ENCODE results near the gene SLC12A8.

SLC12A8 gene

DNA sequence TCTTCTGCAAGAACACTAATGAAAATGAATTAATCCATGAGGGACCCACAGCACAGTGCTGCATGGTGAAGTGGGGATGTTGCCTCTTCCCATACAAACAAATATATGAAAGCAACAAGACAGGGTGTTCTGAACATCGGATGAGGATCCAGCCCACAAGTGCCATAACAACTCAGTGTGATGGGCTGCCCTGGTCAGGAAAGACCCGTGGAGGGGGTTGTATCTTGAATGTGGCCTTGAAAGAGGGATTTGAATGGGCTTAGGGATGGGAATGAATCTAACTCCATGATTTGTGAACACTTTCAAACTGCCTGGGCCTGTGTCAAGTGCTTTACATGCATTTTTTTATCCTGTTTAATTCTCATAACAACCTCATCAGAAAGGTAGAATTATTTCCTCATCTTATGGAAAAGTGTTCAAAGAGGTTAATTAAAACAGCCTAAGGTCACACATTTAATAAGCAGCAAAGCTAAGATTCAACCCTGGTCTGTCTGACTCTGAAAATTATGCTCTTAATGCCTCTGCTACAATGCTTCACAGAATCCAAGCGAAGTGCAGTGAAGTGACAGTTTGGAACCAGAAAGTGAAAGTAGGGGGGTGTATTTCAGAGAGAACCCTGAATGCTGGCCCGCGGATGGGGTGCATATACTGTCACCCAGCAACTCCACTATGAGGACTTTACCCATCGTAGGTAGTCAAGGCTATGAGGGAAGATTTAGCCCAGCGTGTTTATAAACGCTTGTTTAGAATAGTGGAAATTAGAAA is 91.1 kb downstream of the SLC12A8 start:
- H3K36me3 ChIP-seq (ENCODE audit: control insufficient read depth, insufficient read depth, low read length), result no peaks in the 10 kb centered on the region
- no peak overlapping the region for H3K4me3 ChIP-seq (ENCODE audit: extremely low read depth, insufficient read depth, low read length, poor library complexity, severe bottlenecking)
- no peaks in the 10 kb centered on the region for H3K9me3 ChIP-seq (ENCODE audit: control insufficient read depth, low read length)
- peaks cover 48% of the 10 kb centered on the region for H3K4me1 ChIP-seq (ENCODE audit: control insufficient read depth, insufficient read depth, low read length, poor library complexity, severe bottlenecking)
- whole genome bisulfite sequencing, 2 experiments (ENCODE audit: insufficient coverage in 2 of 2), result 73 to 84% methylated on average over 4 to 7 of the region's 8 CpGs
- H3K27ac ChIP-seq (ENCODE audit: low read depth, low read length, severe bottlenecking), result peak overlapping the region; percentile 32

DNA sequence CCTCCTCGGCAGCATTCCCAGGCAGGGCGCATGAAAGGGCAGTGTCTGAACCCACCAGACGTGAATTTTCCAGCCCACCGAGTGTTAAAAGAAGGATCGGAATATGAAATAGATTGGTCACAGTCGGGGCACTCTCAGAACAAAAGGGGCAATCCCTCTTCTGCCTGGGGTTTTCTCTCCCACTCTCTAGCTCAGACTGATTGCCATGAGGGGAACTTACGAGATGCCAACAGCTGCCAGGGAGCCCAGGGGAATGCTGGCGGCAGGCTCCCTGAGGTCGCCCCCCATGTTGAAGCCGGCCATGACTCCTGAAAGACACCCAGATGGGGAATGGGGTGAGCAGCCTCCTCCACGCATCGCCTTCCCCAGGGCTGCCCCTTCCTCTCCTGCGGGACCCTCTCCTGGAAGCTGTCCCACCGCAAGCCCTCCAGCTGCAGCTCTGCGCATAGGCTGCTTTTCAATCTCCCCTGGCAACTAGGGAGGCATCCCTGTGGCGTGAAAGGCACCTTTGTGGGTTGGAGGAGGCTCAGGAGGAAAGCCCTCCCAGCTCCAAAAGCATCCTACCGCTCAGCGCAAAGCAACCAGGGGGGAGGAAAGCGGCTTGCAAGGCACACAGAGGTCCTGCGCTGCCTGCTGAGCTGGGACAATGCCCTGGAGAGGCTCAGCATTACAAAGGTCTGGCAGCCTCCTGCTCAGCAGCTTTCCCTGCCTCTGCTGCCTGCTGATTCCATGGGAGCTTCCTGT is 92.0 kb downstream of the SLC12A8 start:
- Histone ChIP-seq H3K9me3 (ENCODE audit: control insufficient read depth, low read length) (no peaks in the 10 kb centered on the region), H3K36me3 (ENCODE audit: control insufficient read depth, insufficient read depth, low read length) (no peaks in the 10 kb centered on the region), H3K4me1 (ENCODE audit: control insufficient read depth, insufficient read depth, low read length, poor library complexity, severe bottlenecking) (peaks cover 46% of the 10 kb centered on the region), H3K27ac (ENCODE audit: low read depth, low read length, severe bottlenecking) (peak overlapping the region; percentile 32), H3K4me3 (ENCODE audit: extremely low read depth, insufficient read depth, low read length, poor library complexity, severe bottlenecking) (peak overlapping the region; percentile 1)
- WGBS, 2 experiments (ENCODE audit: insufficient coverage in 2 of 2), result 6 to 16% methylated on average over 10 to 14 of the region's 20 CpGs

GRCh38 chr3:125119752-125120378 is 92.7 kb downstream of the SLC12A8 start:
- 10 to 32% methylated on average over 4 to 7 of the region's 11 CpGs for WGBS, 2 experiments (ENCODE audit: insufficient coverage in 2 of 2)
- no peaks in the 10 kb centered on the region for H3K9me3 ChIP-seq (ENCODE audit: control insufficient read depth, low read length)
- H3K36me3 ChIP-seq (ENCODE audit: control insufficient read depth, insufficient read depth, low read length), result no peaks in the 10 kb centered on the region
- peak overlapping the region; percentile 1 for H3K4me3 ChIP-seq (ENCODE audit: extremely low read depth, insufficient read depth, low read length, poor library complexity, severe bottlenecking)
- H3K4me1 ChIP-seq (ENCODE audit: control insufficient read depth, insufficient read depth, low read length, poor library complexity, severe bottlenecking), result peaks cover 47% of the 10 kb centered on the region
- no peak overlapping the region for H3K27ac ChIP-seq (ENCODE audit: low read depth, low read length, severe bottlenecking)

GRCh38 chr3:125118600-125118999 is 93.9 kb downstream of the SLC12A8 start:
- no peaks in the 10 kb centered on the region for H3K9me3 ChIP-seq (ENCODE audit: control insufficient read depth, low read length)
- H3K36me3 ChIP-seq (ENCODE audit: control insufficient read depth, insufficient read depth, low read length), result no peaks in the 10 kb centered on the region
- H3K4me3 ChIP-seq (ENCODE audit: extremely low read depth, insufficient read depth, low read length, poor library complexity, severe bottlenecking), result no peak overlapping the region
- WGBS, 2 experiments (ENCODE audit: insufficient coverage in 2 of 2), result 97 to 100% methylated on average over 1 to 7 of the region's 8 CpGs
- no peak overlapping the region for H3K27ac ChIP-seq (ENCODE audit: low read depth, low read length, severe bottlenecking)
- H3K4me1 ChIP-seq (ENCODE audit: control insufficient read depth, insufficient read depth, low read length, poor library complexity, severe bottlenecking), result peaks cover 43% of the 10 kb centered on the region

DNA sequence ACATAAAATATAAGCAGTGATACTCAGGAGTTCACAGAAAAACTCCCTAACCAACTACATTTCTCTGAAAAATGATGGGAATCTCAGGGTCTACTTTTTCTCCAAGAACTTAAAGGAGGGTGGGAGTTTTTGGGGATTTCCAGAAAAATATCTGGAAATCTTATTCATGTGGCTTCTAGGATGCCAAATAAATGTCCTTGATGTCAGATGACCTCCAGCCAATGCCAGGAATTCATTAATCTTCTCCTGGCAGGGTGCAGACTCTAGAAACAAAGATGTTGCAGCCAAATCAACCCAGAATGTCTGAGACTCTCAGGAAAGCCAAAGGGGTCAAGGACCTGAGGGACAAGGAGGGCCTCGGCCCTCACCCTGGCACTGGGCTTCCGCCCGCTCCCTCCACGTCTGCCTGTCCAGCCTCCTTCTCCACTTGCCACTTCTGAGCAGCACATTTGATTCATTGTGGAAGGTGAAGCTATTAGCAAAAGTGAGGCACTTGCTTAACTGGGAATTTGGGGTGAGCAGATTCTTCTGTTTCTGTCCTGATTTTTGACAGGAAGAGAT is 94.8 kb downstream of the SLC12A8 start:
- H3K9me3 ChIP-seq (ENCODE audit: control insufficient read depth, low read length), result no peaks in the 10 kb centered on the region
- no peak overlapping the region for H3K4me3 ChIP-seq (ENCODE audit: extremely low read depth, insufficient read depth, low read length, poor library complexity, severe bottlenecking)
- 92 to 95% methylated on average over 4 of the region's 4 CpGs for WGBS, 2 experiments (ENCODE audit: insufficient coverage in 2 of 2)
- H3K27ac ChIP-seq (ENCODE audit: low read depth, low read length, severe bottlenecking), result no peak overlapping the region
- H3K36me3 ChIP-seq (ENCODE audit: control insufficient read depth, insufficient read depth, low read length), result no peaks in the 10 kb centered on the region
- peaks cover 38% of the 10 kb centered on the region for H3K4me1 ChIP-seq (ENCODE audit: control insufficient read depth, insufficient read depth, low read length, poor library complexity, severe bottlenecking)

- no peak overlapping the region for H3K27ac ChIP-seq (ENCODE audit: low read depth, low read length, severe bottlenecking)
Measured at GRCh38 chr3:125116311-125117080, 96.1 kb downstream of the SLC12A8 start.

DNA sequence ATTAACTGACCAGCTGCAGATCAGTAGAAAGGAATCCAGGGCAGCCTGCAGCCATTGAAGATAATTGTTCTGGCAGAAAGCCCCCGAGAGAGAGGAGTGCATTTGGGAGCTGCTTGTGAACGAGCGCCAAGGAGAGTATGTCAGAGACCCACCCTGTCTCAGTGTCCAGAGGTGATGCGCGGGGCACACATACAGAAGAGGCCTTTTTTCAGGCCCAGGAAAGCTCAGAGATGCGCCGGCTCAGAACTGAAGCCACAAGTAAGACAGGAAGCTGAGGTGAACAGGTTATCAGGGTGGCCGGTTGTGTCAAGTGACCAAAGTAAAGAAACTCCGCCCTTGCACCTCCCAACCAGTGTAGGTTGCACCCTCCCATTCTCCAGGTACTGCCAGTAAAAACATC is 96.9 kb downstream of the SLC12A8 start:
- no peaks in the 10 kb centered on the region for H3K9me3 ChIP-seq (ENCODE audit: control insufficient read depth, low read length)
- no peaks in the 10 kb centered on the region for H3K36me3 ChIP-seq (ENCODE audit: control insufficient read depth, insufficient read depth, low read length)
- H3K27ac ChIP-seq (ENCODE audit: low read depth, low read length, severe bottlenecking), result no peak overlapping the region
- peaks cover 31% of the 10 kb centered on the region for H3K4me1 ChIP-seq (ENCODE audit: control insufficient read depth, insufficient read depth, low read length, poor library complexity, severe bottlenecking)
- no peak overlapping the region for H3K4me3 ChIP-seq (ENCODE audit: extremely low read depth, insufficient read depth, low read length, poor library complexity, severe bottlenecking)
- 87 to 93% methylated on average over 6 to 7 of the region's 9 CpGs for WGBS, 2 experiments (ENCODE audit: insufficient coverage in 2 of 2)

More at GRCh38 chr3:125116311-125117080, 96.1 kb downstream of the SLC12A8 start:
- no peak overlapping the region for H3K4me3 ChIP-seq (ENCODE audit: extremely low read depth, insufficient read depth, low read length, poor library complexity, severe bottlenecking)
- H3K36me3 ChIP-seq (ENCODE audit: control insufficient read depth, insufficient read depth, low read length), result no peaks in the 10 kb centered on the region
- 75 to 76% methylated on average over 4 to 5 of the region's 6 CpGs for WGBS, 2 experiments (ENCODE audit: insufficient coverage in 2 of 2)
- H3K9me3 ChIP-seq (ENCODE audit: control insufficient read depth, low read length), result no peaks in the 10 kb centered on the region
- H3K4me1 ChIP-seq (ENCODE audit: control insufficient read depth, insufficient read depth, low read length, poor library complexity, severe bottlenecking), result peaks cover 35% of the 10 kb centered on the region

DNA sequence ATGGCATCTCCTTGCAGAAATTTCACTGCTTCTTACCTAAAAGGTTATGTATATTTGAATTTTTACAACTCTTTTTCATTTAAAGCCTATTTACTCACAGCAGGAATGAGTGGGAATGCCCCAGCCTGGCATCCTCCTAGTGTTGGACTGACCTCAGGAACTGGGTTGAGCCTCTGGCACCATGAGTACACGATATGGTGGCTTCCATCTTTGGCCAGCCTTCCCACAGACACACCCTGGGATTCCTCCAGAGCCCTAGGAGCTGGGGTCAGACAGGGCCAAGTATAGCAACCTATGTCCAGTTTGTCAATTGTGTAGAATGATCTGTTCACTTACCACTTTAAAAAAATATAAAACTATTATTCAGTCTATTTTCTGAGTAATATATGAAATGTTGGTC is 99.6 kb downstream of the SLC12A8 start:
- 100% methylated on average over 1 of the region's 1 CpG for WGBS, 2 experiments (ENCODE audit: insufficient coverage in 2 of 2)
- Histone ChIP-seq H3K9me3 (ENCODE audit: control insufficient read depth, low read length) (no peaks in the 10 kb centered on the region), H3K27ac (ENCODE audit: low read depth, low read length, severe bottlenecking) (no peak overlapping the region), H3K4me3 (ENCODE audit: extremely low read depth, insufficient read depth, low read length, poor library complexity, severe bottlenecking) (no peak overlapping the region), H3K36me3 (ENCODE audit: control insufficient read depth, insufficient read depth, low read length) (no peaks in the 10 kb centered on the region), H3K4me1 (ENCODE audit: control insufficient read depth, insufficient read depth, low read length, poor library complexity, severe bottlenecking) (peaks cover 37% of the 10 kb centered on the region)

DNA sequence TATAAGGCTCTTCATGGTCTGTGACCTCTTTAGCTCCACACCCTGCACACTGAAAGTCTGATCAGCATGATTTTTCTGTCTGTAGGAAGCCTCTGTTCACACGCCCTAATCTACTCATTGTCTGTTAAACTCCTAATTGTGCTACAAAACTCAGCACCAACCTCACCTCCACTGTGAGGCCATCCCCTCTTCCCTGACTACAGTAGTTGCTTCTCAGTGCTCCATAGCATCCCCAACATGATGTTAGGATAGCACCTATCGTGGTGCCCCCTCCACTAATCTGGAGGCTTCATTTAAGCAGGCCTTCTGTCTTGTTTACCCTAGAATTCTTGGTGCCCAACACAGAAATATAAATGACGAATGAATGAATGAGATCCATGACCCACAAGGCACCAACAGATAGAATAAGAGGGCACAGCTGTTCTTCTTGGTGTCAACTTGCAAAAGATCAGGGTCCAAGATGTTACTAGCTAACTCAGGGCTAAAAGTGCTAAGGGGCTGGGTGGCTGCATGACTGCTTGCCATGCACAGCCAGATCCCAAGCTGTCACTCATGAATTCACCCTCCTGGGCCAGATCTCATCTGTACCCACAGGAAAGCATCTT is 101.6 kb downstream of the SLC12A8 start:
- Histone ChIP-seq H3K27ac (ENCODE audit: low read depth, low read length, severe bottlenecking) (no peak overlapping the region), H3K36me3 (ENCODE audit: control insufficient read depth, insufficient read depth, low read length) (no peaks in the 10 kb centered on the region), H3K9me3 (ENCODE audit: control insufficient read depth, low read length) (no peaks in the 10 kb centered on the region), H3K4me3 (ENCODE audit: extremely low read depth, insufficient read depth, low read length, poor library complexity, severe bottlenecking) (no peak overlapping the region), H3K4me1 (ENCODE audit: control insufficient read depth, insufficient read depth, low read length, poor library complexity, severe bottlenecking) (peaks cover 40% of the 10 kb centered on the region)
- 84 to 94% methylated on average over 3 of the region's 3 CpGs for WGBS, 2 experiments (ENCODE audit: insufficient coverage in 2 of 2)

Measured in mesodermal cell (in vitro differentiated cells).